HFFc6 (cell line): ENCODE results near the gene CCDC8. TPM values are rescaled to one million over a fixed set of nuclear protein-coding genes. Genes with fewer than 3 reads are reported as not detected.
"Not testable (repeated sequence)": the region's sequence is repeated elsewhere in the genome, so short reads cannot be mapped to it uniquely, and the experiment has no call there.

Experiments used
- DNase-seq: peaks from one replicate; pipeline ENCODE4 v3.0.0-alpha.2; 2018
- H3K27ac Mint-ChIP-seq: 2 replicates; pipeline ENCODE4 v1.8.0; 2020; ENCODE audit warnings: mild to moderate bottlenecking, mixed read lengths
- H3K27me3 Mint-ChIP-seq: 2 replicates; pipeline ENCODE4 v1.8.0; 2021; ENCODE audit warnings: mild to moderate bottlenecking, moderate library complexity, mixed read lengths; ENCODE audit not compliant: insufficient read depth
- H3K36me3 Mint-ChIP-seq: 2 replicates; pipeline ENCODE4 v1.8.0; 2021; ENCODE audit warnings: low read depth, mixed read lengths
- H3K4me1 Mint-ChIP-seq: 2 replicates; pipeline ENCODE4 v1.8.0; 2020; ENCODE audit warnings: low read depth, mixed read lengths
- H3K4me3 Mint-ChIP-seq: 2 replicates; pipeline ENCODE4 v1.8.0; 2020; ENCODE audit warnings: mild to moderate bottlenecking, moderate library complexity, mixed read lengths
- H3K9me3 Mint-ChIP-seq: 2 replicates; pipeline ENCODE4 v1.8.0; 2020; ENCODE audit warnings: mild to moderate bottlenecking, mixed read lengths
- CTCF ChIP-seq: fragments of 200-600 bp; sonication (generic); IDR thresholded peaks from 2 replicates; pipeline ENCODE4 v1.5.0; 2021; ENCODE audit warnings: antibody characterized with exemption, mild to moderate bottlenecking
- total RNA-seq, 6 experiments: library from RNA; stranded (reverse); fragmentation: NEBNext Ultra II Directional; extraction: Animal tissue kit (Norgen Biotek cat#: 25700); gene quantifications; 2 replicates in 1 of 6; 3 replicates in 5 of 6; pipeline ENCODE4 v1.2.3, GENCODE V29; 2021

Gene CCDC8
- total RNA-seq, 6 experiments from 2014 or later: 6.3 to 10.6 (median 10.2) TPM

DNA sequence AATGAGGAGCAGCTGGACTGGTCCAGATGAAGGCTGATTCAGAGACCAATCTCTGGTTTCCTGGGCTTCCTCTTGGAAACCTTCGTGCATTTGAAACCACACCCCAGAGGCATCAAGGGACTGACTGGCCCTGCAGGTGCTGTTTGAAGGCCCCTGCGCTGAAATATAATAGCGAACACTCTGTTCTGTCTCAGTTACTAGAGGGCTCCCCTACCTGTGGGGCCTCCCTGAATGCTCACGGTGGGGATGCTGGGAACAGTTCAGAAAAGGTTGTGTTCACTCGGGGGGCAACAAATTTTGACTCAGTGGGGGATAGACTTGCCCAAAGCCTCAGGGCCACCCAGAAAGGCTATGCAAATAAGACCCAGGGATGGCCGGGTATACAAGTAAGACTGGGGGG, 6.4 kb downstream of the CCDC8 start:
- H3K9me3 Mint-ChIP-seq: no peaks in the 10 kb centered on the region
- peaks cover 5% of the 10 kb centered on the region; the same call in 1 of the 2 replicates for H3K36me3 Mint-ChIP-seq
- peaks cover 21% of the 10 kb centered on the region for H3K27me3 Mint-ChIP-seq
- peaks cover 43% of the 10 kb centered on the region for H3K4me1 Mint-ChIP-seq
- H3K4me3 Mint-ChIP-seq: no peak overlapping the region
- H3K27ac Mint-ChIP-seq: no peak overlapping the region
- DNase-seq: no peak
- no peak for TF ChIP-seq CTCF

GRCh38 chr19:46404753-46405468, 8.5 kb downstream of the CCDC8 start:
- Mint-ChIP-seq H3K27ac (no peak overlapping the region; the same call in 1 of the 2 replicates), H3K4me1 (peaks cover 35% of the 10 kb centered on the region), H3K4me3 (peak overlapping the region; percentile 87), H3K9me3 (no peaks in the 10 kb centered on the region), H3K27me3 (peaks cover 16% of the 10 kb centered on the region), H3K36me3 (no peaks in the 10 kb centered on the region)
- TF ChIP-seq CTCF: peak; percentile 39
- no peak for DNase-seq

DNA sequence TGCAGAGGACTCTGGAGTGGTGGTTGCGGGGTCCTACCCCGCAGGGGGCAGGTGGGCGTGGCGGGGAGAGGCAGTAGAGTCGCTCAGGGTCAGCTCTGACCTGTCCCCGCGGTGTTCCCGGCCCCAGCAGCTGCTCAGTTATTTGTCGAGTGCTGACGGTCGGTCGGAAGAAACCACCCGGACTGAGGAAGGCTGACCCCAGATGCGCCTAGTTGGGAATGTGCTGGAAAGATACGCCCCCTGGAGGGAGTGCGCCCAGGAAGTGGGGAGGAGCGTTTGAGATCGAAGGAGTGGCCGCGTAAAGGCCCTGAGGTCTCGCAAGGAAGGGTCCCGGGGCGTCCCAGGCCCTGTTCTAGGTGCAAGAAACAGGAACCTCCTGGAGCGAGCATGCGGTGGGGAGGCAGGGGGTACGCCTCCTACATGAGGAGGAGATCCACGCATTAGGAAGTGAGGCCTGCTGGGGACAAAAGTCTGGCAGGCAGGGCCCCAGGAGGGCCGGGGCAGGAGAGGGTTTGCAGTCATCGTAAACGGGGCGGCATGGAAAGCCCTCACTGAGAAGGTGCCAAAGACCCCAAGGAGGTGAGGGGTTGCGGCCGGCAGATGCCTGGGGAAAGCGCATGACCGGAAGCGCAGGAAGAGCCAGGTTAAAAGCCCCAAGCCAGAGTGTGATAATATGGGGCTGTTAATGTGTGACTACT, 9.2 kb downstream of the CCDC8 start:
- H3K27me3 Mint-ChIP-seq: peaks cover 16% of the 10 kb centered on the region
- peak overlapping the region; percentile 64 for H3K27ac Mint-ChIP-seq
- TF ChIP-seq CTCF: peak; percentile 69
- H3K9me3 Mint-ChIP-seq: no peaks in the 10 kb centered on the region
- no peak for DNase-seq
- H3K4me3 Mint-ChIP-seq: peak overlapping the region; percentile 87
- no peaks in the 10 kb centered on the region for H3K36me3 Mint-ChIP-seq
- peaks cover 35% of the 10 kb centered on the region for H3K4me1 Mint-ChIP-seq

GRCh38 chr19:46402725-46403124, 10.6 kb downstream of the CCDC8 start:
- Mint-ChIP-seq H3K36me3 (no peaks in the 10 kb centered on the region), H3K9me3 (no peaks in the 10 kb centered on the region), H3K4me1 (peaks cover 22% of the 10 kb centered on the region), H3K27ac (no peak overlapping the region), H3K4me3 (no peak overlapping the region), H3K27me3 (peaks cover 10% of the 10 kb centered on the region)
- no peak for DNase-seq
- TF ChIP-seq CTCF: no peak

DNA sequence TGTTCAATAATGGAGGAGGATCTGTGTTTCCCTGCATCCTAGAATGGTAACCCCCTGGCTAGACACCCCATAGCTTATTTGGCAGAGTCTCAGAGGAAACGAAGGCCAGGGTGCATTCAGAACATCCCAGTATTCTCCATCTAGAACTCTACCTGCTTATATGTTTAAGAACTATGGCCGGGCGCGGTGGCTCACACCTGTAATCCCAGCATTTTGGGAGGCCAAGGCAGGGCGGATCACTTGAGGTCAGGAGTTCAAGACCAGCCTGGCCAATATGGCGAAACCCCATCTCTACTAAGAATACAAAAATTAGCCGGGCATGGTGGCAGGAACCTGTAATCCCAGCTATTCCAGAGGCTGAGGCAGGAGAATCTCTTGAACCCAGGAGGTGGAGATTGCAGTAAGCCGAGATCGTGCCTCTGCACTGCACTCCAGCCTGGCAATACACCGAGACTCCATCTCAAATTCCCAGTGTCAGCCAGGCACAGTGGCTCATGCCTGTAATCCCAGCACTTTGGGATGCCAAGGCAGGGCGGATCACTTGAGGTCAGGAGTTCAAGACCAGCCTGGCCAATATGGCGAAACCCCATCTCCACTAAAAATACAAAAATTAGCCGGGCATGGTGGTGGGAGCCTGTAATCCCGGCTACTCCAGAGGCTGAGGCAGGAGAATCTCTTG, 15.4 kb downstream of the CCDC8 start:
- H3K4me3 Mint-ChIP-seq, H3K27me3 Mint-ChIP-seq, H3K9me3 Mint-ChIP-seq, DNase-seq, H3K27ac Mint-ChIP-seq, H3K36me3 Mint-ChIP-seq: not testable (repeated sequence)
- peaks cover 29% of the 10 kb centered on the region for H3K4me1 Mint-ChIP-seq

- DNase-seq: peak; percentile 43
- TF ChIP-seq CTCF: no peak
- H3K9me3 Mint-ChIP-seq: peaks cover 4% of the 10 kb centered on the region
- H3K27ac Mint-ChIP-seq: peak overlapping the region; percentile 67; the same call in 1 of the 2 replicates
- no peak overlapping the region for H3K4me3 Mint-ChIP-seq
- peaks cover 12% of the 10 kb centered on the region for H3K36me3 Mint-ChIP-seq
- H3K4me1 Mint-ChIP-seq: peaks cover 40% of the 10 kb centered on the region
- peaks cover 4% of the 10 kb centered on the region for H3K27me3 Mint-ChIP-seq
Observed at GRCh38 chr19:46394402-46394797, 19.0 kb downstream of the CCDC8 start.
